Astrocyte (in vitro differentiated cells and primary cell): ENCODE measurements around the gene FAM228A. TPM values are rescaled to one million over a fixed set of nuclear protein-coding genes. Genes with fewer than 3 reads are reported as not detected.

Experiments used
- DNase-seq: peaks from one replicate; pipeline ENCODE4 v3.0.0-alpha.2; 2010; ENCODE audit warnings: low read depth
- FAIRE-seq: peaks from 2 replicates; lab custom pipeline; 2011; peaks lifted over from hg19 to GRCh38; lab: Jason Lieb, UNC
- H2AFZ ChIP-seq: 2 replicates; pipeline ENCODE4 v1.6.0; 2012; ENCODE audit warnings: low read depth, low read length, inconsistent platforms
- H3K27ac ChIP-seq: 2 replicates; pipeline ENCODE4 v1.5.1; 2011; ENCODE audit warnings: low read depth, low read length, inconsistent platforms
- H3K27me3 ChIP-seq: 2 replicates; pipeline ENCODE4 v1.6.0; 2011; ENCODE audit warnings: low read length, inconsistent platforms; ENCODE audit not compliant: insufficient read depth
- H3K36me3 ChIP-seq: 2 replicates; pipeline ENCODE4 v1.5.1; 2011; ENCODE audit warnings: low read length, inconsistent platforms; ENCODE audit not compliant: insufficient read depth
- H3K4me1 ChIP-seq: 2 replicates; pipeline ENCODE4 v1.5.1; 2011; ENCODE audit warnings: low read length, inconsistent platforms; ENCODE audit not compliant: insufficient read depth
- H3K4me2 ChIP-seq: 2 replicates; pipeline ENCODE4 v1.6.0; 2012; ENCODE audit warnings: low read length, inconsistent platforms
- H3K4me3 ChIP-seq: 2 replicates; pipeline ENCODE4 v1.5.1; 2011; ENCODE audit warnings: low read depth, mild to moderate bottlenecking, low read length, inconsistent platforms; ENCODE audit not compliant: insufficient read depth
- H3K79me2 ChIP-seq: 2 replicates; pipeline ENCODE4 v1.6.0; 2012; ENCODE audit warnings: mild to moderate bottlenecking, low read length, inconsistent platforms; ENCODE audit not compliant: insufficient read depth
- H3K9ac ChIP-seq: 2 replicates; pipeline ENCODE4 v1.6.0; 2012; ENCODE audit warnings: mild to moderate bottlenecking, low read length, inconsistent platforms
- H3K9me3 ChIP-seq: 2 replicates; pipeline ENCODE4 v1.5.1; 2012; ENCODE audit warnings: low read depth, mild to moderate bottlenecking, low read length, inconsistent platforms; ENCODE audit not compliant: insufficient read depth
- H4K20me1 ChIP-seq: 2 replicates; pipeline ENCODE4 v1.6.0; 2012; ENCODE audit warnings: low read length, inconsistent platforms; ENCODE audit not compliant: insufficient read depth
- H3K27ac Mint-ChIP-seq: one replicate; pipeline ENCODE4 v1.8.0; 2021; ENCODE audit warnings: mild to moderate bottlenecking, mixed read lengths; ENCODE audit not compliant: unreplicated experiment
- H3K27me3 Mint-ChIP-seq: one replicate; pipeline ENCODE4 v1.8.0; 2021; ENCODE audit warnings: low read depth, mixed read lengths; ENCODE audit not compliant: unreplicated experiment
- H3K36me3 Mint-ChIP-seq: one replicate; pipeline ENCODE4 v1.8.0; 2021; ENCODE audit warnings: low read depth, mixed read lengths; ENCODE audit not compliant: unreplicated experiment
- H3K4me1 Mint-ChIP-seq: one replicate; pipeline ENCODE4 v1.8.0; 2021; ENCODE audit warnings: low read depth, mixed read lengths; ENCODE audit not compliant: unreplicated experiment
- H3K4me3 Mint-ChIP-seq: one replicate; pipeline ENCODE4 v1.8.0; 2021; ENCODE audit warnings: mild to moderate bottlenecking, moderate library complexity, mixed read lengths; ENCODE audit not compliant: unreplicated experiment
- H3K9me3 Mint-ChIP-seq: one replicate; pipeline ENCODE4 v1.8.0; 2021; ENCODE audit warnings: mild to moderate bottlenecking, mixed read lengths; ENCODE audit not compliant: unreplicated experiment
- CTCF ChIP-seq: IDR thresholded peaks from 2 replicates; pipeline ENCODE4 v1.5.1; 2011; ENCODE audit warnings: low read depth, mild to moderate bottlenecking, inconsistent platforms, low read length, moderate library complexity; ENCODE audit not compliant: insufficient read depth
- EZH2 ChIP-seq: IDR thresholded peaks from 2 replicates; pipeline ENCODE4 v1.6.1; 2012; ENCODE audit warnings: mild to moderate bottlenecking, low read length, inconsistent platforms; ENCODE audit not compliant: insufficient read depth
- total RNA-seq: library from RNA; stranded (reverse); gene quantifications from 2 replicates; pipeline ENCODE4 v1.2.1, GENCODE V29; 2021

The FAM228A gene
- total RNA-seq, 1 donor from 2014 or later = not detected

GRCh38 chr2:24220554-24221291 lies 45.9 kb downstream of the FAM228A start:
- Mint-ChIP-seq H3K36me3 (peaks cover 24% of the 10 kb centered on the region), H3K4me3 (no peak overlapping the region), H3K27me3 (no peaks in the 10 kb centered on the region), H3K4me1 (no peaks in the 10 kb centered on the region), H3K27ac (peak overlapping the region; percentile 47), H3K9me3 (no peaks in the 10 kb centered on the region)
- no peak for DNase-seq
- TF ChIP-seq CTCF (no peak), EZH2 (no peak)
- Histone ChIP-seq H3K27ac (no peak overlapping the region), H3K9me3 (no peaks in the 10 kb centered on the region), H3K36me3 (no peaks in the 10 kb centered on the region), H3K9ac (no peak overlapping the region), H3K4me2 (no peak overlapping the region), H3K4me3 (no peak overlapping the region), H2AFZ (no peak overlapping the region), H3K79me2 (no peaks in the 10 kb centered on the region), H4K20me1 (no peaks in the 10 kb centered on the region), H3K4me1 (no peaks in the 10 kb centered on the region), H3K27me3 (no peaks in the 10 kb centered on the region)
- no peak for FAIRE-seq

- Histone ChIP-seq H4K20me1 (no peaks in the 10 kb centered on the region), H3K36me3 (no peaks in the 10 kb centered on the region), H3K27ac (no peak overlapping the region), H3K27me3 (no peaks in the 10 kb centered on the region), H3K4me2 (no peak overlapping the region), H3K4me3 (no peak overlapping the region), H2AFZ (no peak overlapping the region), H3K9ac (no peak overlapping the region), H3K4me1 (no peaks in the 10 kb centered on the region), H3K79me2 (no peaks in the 10 kb centered on the region), H3K9me3 (no peaks in the 10 kb centered on the region)
- Mint-ChIP-seq H3K36me3 (peaks cover 21% of the 10 kb centered on the region), H3K9me3 (no peaks in the 10 kb centered on the region), H3K27me3 (no peaks in the 10 kb centered on the region), H3K4me1 (no peaks in the 10 kb centered on the region), H3K27ac (no peak overlapping the region), H3K4me3 (no peak overlapping the region)
- no peak for FAIRE-seq
- TF ChIP-seq EZH2 = no peak
- no peak for TF ChIP-seq CTCF
- DNase-seq = no peak
Measured at GRCh38 chr2:24221343-24222050, 46.6 kb downstream of the FAM228A start.

GRCh38 chr2:24222946-24223345 lies 48.1 kb downstream of the FAM228A start:
- no peaks in the 10 kb centered on the region for H3K4me1 Mint-ChIP-seq
- peaks cover 16% of the 10 kb centered on the region for H3K36me3 Mint-ChIP-seq
- H3K4me3 Mint-ChIP-seq = no peak overlapping the region
- TF ChIP-seq CTCF = no peak
- no peak for TF ChIP-seq EZH2
- no peak overlapping the region for H2AFZ ChIP-seq
- no peak overlapping the region for H3K27ac Mint-ChIP-seq
- no peak overlapping the region for H3K9ac ChIP-seq
- H3K9me3 Mint-ChIP-seq = no peaks in the 10 kb centered on the region
- H3K27me3 ChIP-seq = no peaks in the 10 kb centered on the region
- H3K4me1 ChIP-seq = no peaks in the 10 kb centered on the region
- H3K4me3 ChIP-seq = no peak overlapping the region
- no peaks in the 10 kb centered on the region for H3K27me3 Mint-ChIP-seq
- no peaks in the 10 kb centered on the region for H3K9me3 ChIP-seq
- DNase-seq (no peak), FAIRE-seq (no peak)
- no peak overlapping the region for H3K27ac ChIP-seq
- no peaks in the 10 kb centered on the region for H3K36me3 ChIP-seq
- no peaks in the 10 kb centered on the region for H3K79me2 ChIP-seq
- no peak overlapping the region for H3K4me2 ChIP-seq
- H4K20me1 ChIP-seq = no peaks in the 10 kb centered on the region
